Raji (cell line): ENCODE results near the gene ANKFY1.
A peak's percentile ranks its signal among the peaks of the same experiment; 100 is the strongest.

Experiments used
- POLR2A ChIP-seq: IDR thresholded peaks from 2 replicates; pipeline ENCODE4 v1.6.1; 2011; ENCODE audit warnings: low read depth, low read length, control low read depth; ENCODE audit not compliant: insufficient read depth

Gene ANKFY1

GRCh38 chr17:4263282-4264215, at the start of gene ANKFY1:
Gene ANKFY1 (minus strand): TSS chr17:4263979. CDS start chr17:4263941, 38 bp downstream.
- peak; percentile 79 for TF ChIP-seq POLR2A

GRCh38 chr17:4310354-4311060, 46.7 kb upstream of the ANKFY1 start:
- no peak for TF ChIP-seq POLR2A

GRCh38 chr17:4309897-4310296, 46.1 kb upstream of the ANKFY1 start:
- no peak for TF ChIP-seq POLR2A

GRCh38 chr17:4307179-4307930, 43.6 kb upstream of the ANKFY1 start:
- no peak for TF ChIP-seq POLR2A

- TF ChIP-seq POLR2A, result no peak
Measured at GRCh38 chr17:4305224-4305623, 41.4 kb upstream of the ANKFY1 start.

- TF ChIP-seq POLR2A, result no peak
Measured at GRCh38 chr17:4304417-4305027, 40.7 kb upstream of the ANKFY1 start.

GRCh38 chr17:4301066-4301465, 37.3 kb upstream of the ANKFY1 start:
- TF ChIP-seq POLR2A, result no peak

- no peak for TF ChIP-seq POLR2A
Measured at GRCh38 chr17:4297351-4297750, 33.6 kb upstream of the ANKFY1 start.

- no peak for TF ChIP-seq POLR2A
Measured at GRCh38 chr17:4295686-4296085, 31.9 kb upstream of the ANKFY1 start.

- TF ChIP-seq POLR2A, result no peak
Measured at GRCh38 chr17:4293572-4293971, 29.8 kb upstream of the ANKFY1 start.

GRCh38 chr17:4287710-4288109, 23.9 kb upstream of the ANKFY1 start:
- no peak for TF ChIP-seq POLR2A

- no peak for TF ChIP-seq POLR2A
Measured at GRCh38 chr17:4276514-4276913, 12.7 kb upstream of the ANKFY1 start.

- no peak for TF ChIP-seq POLR2A
Measured at GRCh38 chr17:4272972-4273368, 9.2 kb upstream of the ANKFY1 start.

- no peak for TF ChIP-seq POLR2A
Measured at GRCh38 chr17:4272213-4272971, 8.6 kb upstream of the ANKFY1 start.
